ENCODE measurements around the gene INSR. TPM values are rescaled to one million over a fixed set of nuclear protein-coding genes. Genes with fewer than 3 reads are reported as not detected.

The INSR gene
- total RNA-seq, 4 donors from 2014 or later = 46.0 to 97.6 (median 68.3) TPM

DNA sequence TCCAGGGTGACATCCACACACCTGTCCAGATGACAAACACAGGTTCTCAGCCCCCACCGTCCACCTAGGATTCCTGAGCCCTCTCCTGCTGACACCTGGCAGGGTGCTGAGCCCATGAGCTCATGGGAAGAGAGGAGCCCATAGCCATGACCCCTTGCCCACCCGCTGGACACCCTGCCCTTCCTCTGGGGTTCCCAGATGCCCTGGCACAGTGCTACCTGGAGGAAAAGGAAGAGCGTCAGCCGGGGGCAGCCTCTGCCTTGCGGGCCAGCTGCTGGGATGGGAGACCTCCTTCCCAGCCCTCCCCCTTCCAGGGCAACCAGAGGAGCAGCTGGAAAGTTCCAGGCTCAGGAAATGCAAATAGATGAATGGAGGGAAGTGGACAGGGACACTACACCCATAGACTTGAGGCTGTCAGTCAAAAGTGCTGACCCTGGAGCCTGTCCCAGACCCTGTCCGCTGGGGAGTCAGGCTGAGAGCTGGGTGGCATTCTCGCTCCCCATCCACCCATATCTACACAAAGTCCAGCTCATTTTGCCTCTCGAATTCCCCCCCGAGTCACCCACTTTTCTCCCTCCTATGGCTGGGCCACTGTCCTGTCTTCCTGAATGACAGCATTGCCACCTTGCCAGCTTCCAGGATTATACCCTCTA lies 42.2 kb upstream of the INSR start:
- Histone ChIP-seq H3K4me3 (no peak overlapping the region), H3K27ac (no peak overlapping the region), H3K27me3 (no peaks in the 10 kb centered on the region), H3K4me1 (no peaks in the 10 kb centered on the region), H3K36me3 (no peaks in the 10 kb centered on the region), H3K9me3 (no peaks in the 10 kb centered on the region)
- no peak for DNase-seq
- TF ChIP-seq, protein P1, sequence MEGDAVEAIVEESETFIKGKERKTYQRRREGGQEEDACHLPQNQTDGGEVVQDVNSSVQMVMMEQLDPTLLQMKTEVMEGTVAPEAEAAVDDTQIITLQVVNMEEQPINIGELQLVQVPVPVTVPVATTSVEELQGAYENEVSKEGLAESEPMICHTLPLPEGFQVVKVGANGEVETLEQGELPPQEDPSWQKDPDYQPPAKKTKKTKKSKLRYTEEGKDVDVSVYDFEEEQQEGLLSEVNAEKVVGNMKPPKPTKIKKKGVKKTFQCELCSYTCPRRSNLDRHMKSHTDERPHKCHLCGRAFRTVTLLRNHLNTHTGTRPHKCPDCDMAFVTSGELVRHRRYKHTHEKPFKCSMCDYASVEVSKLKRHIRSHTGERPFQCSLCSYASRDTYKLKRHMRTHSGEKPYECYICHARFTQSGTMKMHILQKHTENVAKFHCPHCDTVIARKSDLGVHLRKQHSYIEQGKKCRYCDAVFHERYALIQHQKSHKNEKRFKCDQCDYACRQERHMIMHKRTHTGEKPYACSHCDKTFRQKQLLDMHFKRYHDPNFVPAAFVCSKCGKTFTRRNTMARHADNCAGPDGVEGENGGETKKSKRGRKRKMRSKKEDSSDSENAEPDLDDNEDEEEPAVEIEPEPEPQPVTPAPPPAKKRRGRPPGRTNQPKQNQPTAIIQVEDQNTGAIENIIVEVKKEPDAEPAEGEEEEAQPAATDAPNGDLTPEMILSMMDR (IDR thresholded peaks at IDR 0.05) = no peak
- TF ChIP-seq POLR2A (IDR thresholded peaks at IDR 0.05) = no peak
- intact Hi-C loops (cut with DNase I; ENCODE audit: low total_unique reads) = no loop called here

- no peaks in the 10 kb centered on the region for H3K36me3 ChIP-seq
- H3K4me1 ChIP-seq = no peaks in the 10 kb centered on the region
- peak in 1 of 2 donors; percentile 42 for DNase-seq
- intact Hi-C loops (cut with DNase I; ENCODE audit: low total_unique reads) = no loop called here
- H3K27me3 ChIP-seq = no peaks in the 10 kb centered on the region
- H3K4me3 ChIP-seq = no peak overlapping the region
- no peaks in the 10 kb centered on the region for H3K9me3 ChIP-seq
- TF ChIP-seq POLR2A (IDR thresholded peaks at IDR 0.05) = no peak
- TF ChIP-seq, protein P1 (IDR thresholded peaks at IDR 0.05) = no peak
- H3K27ac ChIP-seq = peak overlapping the region in 1 of 2 donors; percentile 25
These were observed 39.2 kb upstream of the INSR start for GRCh38 chr19:7333198-7334118.

DNA sequence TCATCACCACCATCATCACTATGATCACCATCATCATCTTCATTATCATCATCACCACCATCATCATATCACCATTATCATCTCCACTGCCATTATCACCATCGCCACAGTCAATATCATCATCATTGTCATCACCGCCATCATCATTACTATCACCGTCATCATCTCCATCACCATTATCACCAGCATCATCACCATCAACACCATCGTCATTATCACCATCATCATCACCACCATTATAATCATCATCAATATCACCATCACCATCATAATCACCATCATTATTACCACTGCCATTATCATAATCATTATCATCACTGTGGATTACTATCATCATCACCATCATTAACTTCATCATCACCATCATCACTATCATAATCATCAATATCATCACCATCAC lies 37.2 kb upstream of the INSR start:
- DNase-seq = no peak
- H3K36me3 ChIP-seq = no peaks in the 10 kb centered on the region
- no peak overlapping the region for H3K27ac ChIP-seq
- H3K9me3 ChIP-seq = no peaks in the 10 kb centered on the region
- intact Hi-C loops (cut with DNase I; ENCODE audit: low total_unique reads) = no loop called here
- H3K4me3 ChIP-seq = no peak overlapping the region
- no peaks in the 10 kb centered on the region for H3K4me1 ChIP-seq
- TF ChIP-seq, protein P1 (IDR thresholded peaks at IDR 0.05) = no peak
- TF ChIP-seq POLR2A (IDR thresholded peaks at IDR 0.05) = no peak
- no peaks in the 10 kb centered on the region for H3K27me3 ChIP-seq

GRCh38 chr19:7328647-7329046 lies 34.4 kb upstream of the INSR start:
- no peak overlapping the region for H3K27ac ChIP-seq
- H3K36me3 ChIP-seq = no peaks in the 10 kb centered on the region
- TF ChIP-seq, protein P1 (IDR thresholded peaks at IDR 0.05) = no peak
- TF ChIP-seq POLR2A (IDR thresholded peaks at IDR 0.05) = no peak
- no peak overlapping the region for H3K4me3 ChIP-seq
- H3K27me3 ChIP-seq = no peaks in the 10 kb centered on the region
- H3K9me3 ChIP-seq = no peaks in the 10 kb centered on the region
- no peaks in the 10 kb centered on the region for H3K4me1 ChIP-seq
- intact Hi-C loops (cut with DNase I; ENCODE audit: low total_unique reads) = no loop called here
- no peak for DNase-seq

- no peak for TF ChIP-seq POLR2A (IDR thresholded peaks at IDR 0.05)
- TF ChIP-seq, protein P1 (IDR thresholded peaks at IDR 0.05) = no peak
- no peaks in the 10 kb centered on the region for H3K9me3 ChIP-seq
- H3K4me3 ChIP-seq = no peak overlapping the region
- DNase-seq = no peak
- no peak overlapping the region for H3K27ac ChIP-seq
- intact Hi-C loops (cut with DNase I; ENCODE audit: low total_unique reads) = no loop called here
- no peaks in the 10 kb centered on the region for H3K36me3 ChIP-seq
- H3K4me1 ChIP-seq = no peaks in the 10 kb centered on the region
- H3K27me3 ChIP-seq = no peaks in the 10 kb centered on the region
These were observed 33.6 kb upstream of the INSR start for GRCh38 chr19:7327802-7328201.
